HG03064 (cell line): ENCODE data around the gene UMODL1.

ENCODE experiments used
- ATAC-seq: cut with Tn5 transposase; IDR thresholded peaks from one replicate; pipeline ENCODE4 v1.9.1; 2021; ENCODE audit warnings: low read depth; ENCODE audit not compliant: unreplicated experiment

Gene UMODL1

GRCh38 chr21:42125571-42126544, 54.7 kb downstream of the UMODL1 start:
- ATAC-seq: no peak

GRCh38 chr21:42127164-42128150, 56.3 kb downstream of the UMODL1 start:
- no peak for ATAC-seq

DNA sequence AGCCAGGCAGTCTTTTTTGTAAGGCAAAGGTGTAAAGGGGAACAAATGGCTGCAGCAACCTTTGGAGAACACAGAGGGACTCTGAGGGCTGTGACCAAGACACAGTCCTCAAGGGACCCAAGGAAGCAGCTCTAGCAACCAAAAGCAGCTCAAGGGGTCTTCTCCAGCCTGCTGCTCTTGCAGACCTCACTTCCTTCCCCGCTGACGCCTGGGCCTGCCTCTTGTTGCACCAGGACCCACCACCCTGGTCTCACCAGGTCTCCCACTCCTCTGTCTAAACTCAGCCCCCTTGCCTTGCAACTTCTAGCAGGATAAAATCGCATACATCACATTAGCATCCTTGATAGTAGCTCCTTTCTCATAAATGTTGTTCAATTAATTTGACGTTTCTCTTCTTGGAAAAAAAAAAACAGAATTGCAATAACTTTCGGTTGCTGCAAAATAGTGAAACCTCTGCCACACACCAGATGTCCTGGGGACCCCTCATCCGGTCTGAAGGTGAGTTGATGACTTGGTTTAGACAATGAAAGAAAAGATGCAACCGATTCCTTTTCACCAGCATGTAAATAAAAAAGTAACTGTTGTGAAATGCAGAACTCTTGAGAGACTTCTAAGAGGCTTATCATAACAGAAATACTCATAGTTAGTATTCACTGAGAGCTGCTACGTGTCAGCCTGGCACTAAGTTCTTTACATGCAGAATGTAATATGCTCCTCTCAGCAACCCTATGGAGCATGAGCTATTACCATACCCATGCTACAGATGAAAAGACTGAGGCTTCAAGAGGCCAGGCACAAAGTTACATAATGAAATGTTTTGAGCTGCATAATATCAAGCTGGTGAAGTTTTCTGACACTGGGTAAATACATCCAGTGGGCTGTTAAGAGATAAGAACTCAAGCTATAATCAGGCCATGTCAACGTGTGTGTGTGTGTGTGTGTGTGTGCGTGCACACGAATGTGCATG, 58.5 kb downstream of the UMODL1 start:
- no peak for ATAC-seq

DNA sequence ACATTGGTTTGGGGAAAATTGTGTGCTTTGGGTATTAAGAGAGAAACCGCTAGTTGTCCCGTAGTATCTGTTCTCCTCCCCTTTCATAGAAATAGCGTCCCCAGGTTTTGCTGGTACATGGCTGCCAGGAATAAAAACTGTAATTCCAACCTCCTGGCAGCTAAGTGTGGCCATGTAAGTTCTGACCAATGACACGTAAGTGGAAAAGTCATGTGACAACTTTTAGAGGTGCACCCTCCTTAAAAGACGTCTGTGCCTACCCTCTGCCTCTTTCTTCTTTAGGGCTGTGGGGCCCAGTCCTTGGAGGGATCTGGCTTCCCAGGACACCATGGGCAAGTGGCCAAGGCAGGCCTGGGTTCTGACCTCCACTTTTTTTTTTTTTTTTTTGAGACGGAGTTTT, 59.3 kb downstream of the UMODL1 start:
- no peak for ATAC-seq

GRCh38 chr21:42132183-42132582, 61.1 kb downstream of the UMODL1 start:
- ATAC-seq: no peak

GRCh38 chr21:42133131-42133530, 62.0 kb downstream of the UMODL1 start:
- ATAC-seq: no peak

GRCh38 chr21:42135386-42136052, 64.4 kb downstream of the UMODL1 start:
- ATAC-seq: no peak

DNA sequence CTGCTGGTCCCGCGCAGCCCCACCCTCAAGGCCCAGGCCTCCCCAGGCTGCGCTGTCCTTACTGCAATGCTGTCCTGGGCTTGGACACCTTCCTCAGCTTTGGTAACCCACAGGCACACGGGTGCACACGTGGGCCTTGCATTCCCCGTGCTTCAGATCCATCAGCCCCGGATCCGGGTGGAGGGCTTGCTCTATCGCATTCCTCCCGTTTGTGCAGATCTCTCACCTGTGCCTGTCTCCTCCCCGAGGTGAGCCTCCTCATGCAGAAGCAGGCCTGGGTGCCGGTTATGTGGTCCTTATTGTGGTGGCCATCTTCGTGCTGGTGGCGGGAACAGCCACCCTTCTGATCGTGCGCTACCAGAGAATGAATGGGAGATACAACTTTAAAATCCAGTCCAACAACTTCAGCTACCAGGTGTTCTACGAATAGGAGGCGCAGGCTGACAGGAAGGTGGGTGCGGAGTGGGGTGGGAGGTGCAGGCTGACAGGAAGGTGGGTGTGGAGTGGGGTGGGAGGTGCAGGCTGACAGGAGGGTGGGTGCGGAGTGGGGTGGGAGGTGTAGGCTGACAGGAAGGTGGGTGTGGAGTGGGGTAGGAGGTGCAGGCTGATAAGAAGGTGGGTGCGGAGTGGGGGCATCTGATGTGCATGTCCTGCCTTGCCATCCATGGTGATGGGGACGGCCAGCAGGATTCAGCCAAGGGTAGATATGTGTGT, 66.2 kb downstream of the UMODL1 start:
- ATAC-seq: no peak

- no peak for ATAC-seq
Measured at GRCh38 chr21:42140196-42140934, 69.2 kb downstream of the UMODL1 start.

DNA sequence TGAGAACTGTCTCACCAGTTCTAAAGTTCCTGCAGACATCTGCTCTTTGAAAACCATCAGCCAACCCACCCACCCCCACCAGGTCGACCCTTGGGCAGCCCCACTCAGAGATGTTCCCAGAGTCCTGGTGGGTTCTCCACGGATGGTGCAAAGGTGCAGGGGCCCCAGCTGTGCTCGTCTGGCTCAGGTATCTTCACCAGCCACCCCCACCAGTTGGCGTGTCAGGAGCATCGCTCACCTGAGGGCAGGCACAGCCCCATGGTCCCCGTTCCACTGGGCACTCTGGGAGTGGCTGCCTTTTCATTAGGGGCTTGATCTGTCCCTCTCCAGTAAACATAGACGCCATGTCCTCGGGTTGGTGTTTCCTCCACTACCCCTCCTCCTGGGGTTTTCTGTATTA, 70.5 kb downstream of the UMODL1 start:
- ATAC-seq: no peak

- no peak for ATAC-seq
Measured at GRCh38 chr21:42142141-42142540, 71.0 kb downstream of the UMODL1 start.

DNA sequence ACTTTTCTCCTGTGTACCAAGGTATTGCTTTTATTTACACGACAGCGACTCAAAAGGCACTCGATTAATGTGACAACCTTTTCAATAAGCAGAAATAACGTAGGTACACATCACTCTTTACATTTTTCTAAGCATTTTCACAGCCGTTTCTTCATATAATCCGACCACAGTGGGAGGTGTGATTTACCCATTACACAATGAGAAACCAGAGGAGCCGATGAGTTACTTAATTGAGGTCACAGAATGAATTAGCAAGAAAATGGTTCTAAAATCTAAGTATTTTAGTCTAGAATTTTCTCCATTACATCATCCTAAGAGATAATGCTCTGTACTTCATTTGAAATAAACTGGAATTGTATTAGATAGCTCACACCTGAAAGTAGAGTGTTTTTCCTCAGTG, 71.5 kb downstream of the UMODL1 start:
- ATAC-seq: no peak

GRCh38 chr21:42143111-42143510, 72.0 kb downstream of the UMODL1 start:
- no peak for ATAC-seq

- no peak for ATAC-seq
Measured at GRCh38 chr21:42144221-42144620, 73.1 kb downstream of the UMODL1 start.

- no peak for ATAC-seq
Measured at GRCh38 chr21:42144679-42145568, 73.8 kb downstream of the UMODL1 start.

- no peak for ATAC-seq
Measured at GRCh38 chr21:42145569-42146272, 74.6 kb downstream of the UMODL1 start.
